Astrocyte (in vitro differentiated cells and primary cell): ENCODE results near the gene SLC23A3.

Experiments
- EZH2 ChIP-seq: IDR thresholded peaks from 2 replicates; pipeline ENCODE4 v1.6.1; 2012; ENCODE audit warnings: mild to moderate bottlenecking, low read length, inconsistent platforms; ENCODE audit not compliant: insufficient read depth
- TF ChIP-seq, protein P1 (sequence below): IDR thresholded peaks from 2 replicates; pipeline ENCODE4 v1.5.1; 2011; ENCODE audit warnings: low read depth, mild to moderate bottlenecking, inconsistent platforms, low read length, moderate library complexity; ENCODE audit not compliant: insufficient read depth

DNA sequence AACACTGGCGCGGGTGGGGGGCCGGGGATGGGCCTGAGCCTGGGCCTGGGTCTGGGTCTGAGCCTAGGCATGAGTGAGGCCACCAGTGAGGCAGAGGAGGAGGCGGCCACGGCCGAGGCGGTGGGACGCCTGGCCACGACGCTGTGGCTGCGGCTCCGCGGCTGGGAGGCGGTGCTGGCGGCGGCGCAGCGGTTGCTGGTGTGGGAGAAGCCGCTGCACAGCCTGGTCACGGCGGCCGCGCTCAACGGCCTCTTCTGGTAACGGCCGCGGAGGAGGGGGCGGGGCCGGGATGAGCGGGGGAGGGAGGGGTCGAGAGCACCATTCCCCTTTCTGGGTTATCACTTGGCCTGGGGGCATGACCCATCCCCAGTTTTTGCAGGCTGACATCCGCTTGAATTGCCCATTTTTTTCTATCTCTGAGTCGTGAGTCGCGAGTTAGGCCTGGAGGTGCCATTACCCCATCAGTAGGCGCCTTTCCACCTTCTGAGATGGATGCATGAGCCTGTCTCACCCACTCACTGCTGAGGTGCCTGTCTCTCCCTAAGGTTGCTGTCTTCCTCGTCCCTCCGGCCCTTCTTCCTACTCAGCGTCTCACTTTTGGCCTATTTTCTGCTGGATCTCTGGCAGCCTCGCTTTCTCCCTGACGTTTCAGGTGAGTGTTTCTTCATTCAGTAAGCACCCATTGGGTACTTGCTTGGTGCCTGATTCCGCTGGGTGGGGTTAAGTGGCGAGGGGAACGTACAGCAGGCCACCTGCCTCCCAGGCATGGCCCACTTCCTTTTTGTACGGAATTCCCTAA, 8.7 kb upstream of the SLC23A3 start:
- TF ChIP-seq, protein P1, sequence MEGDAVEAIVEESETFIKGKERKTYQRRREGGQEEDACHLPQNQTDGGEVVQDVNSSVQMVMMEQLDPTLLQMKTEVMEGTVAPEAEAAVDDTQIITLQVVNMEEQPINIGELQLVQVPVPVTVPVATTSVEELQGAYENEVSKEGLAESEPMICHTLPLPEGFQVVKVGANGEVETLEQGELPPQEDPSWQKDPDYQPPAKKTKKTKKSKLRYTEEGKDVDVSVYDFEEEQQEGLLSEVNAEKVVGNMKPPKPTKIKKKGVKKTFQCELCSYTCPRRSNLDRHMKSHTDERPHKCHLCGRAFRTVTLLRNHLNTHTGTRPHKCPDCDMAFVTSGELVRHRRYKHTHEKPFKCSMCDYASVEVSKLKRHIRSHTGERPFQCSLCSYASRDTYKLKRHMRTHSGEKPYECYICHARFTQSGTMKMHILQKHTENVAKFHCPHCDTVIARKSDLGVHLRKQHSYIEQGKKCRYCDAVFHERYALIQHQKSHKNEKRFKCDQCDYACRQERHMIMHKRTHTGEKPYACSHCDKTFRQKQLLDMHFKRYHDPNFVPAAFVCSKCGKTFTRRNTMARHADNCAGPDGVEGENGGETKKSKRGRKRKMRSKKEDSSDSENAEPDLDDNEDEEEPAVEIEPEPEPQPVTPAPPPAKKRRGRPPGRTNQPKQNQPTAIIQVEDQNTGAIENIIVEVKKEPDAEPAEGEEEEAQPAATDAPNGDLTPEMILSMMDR = no peak
- TF ChIP-seq EZH2 = no peak
